ENCODE data around the gene DYNLT4.
"Not testable (repeated sequence)": the region's sequence is repeated elsewhere in the genome, so short reads cannot be mapped to it uniquely, and the experiment has no call there.

The DYNLT4 gene

DNA sequence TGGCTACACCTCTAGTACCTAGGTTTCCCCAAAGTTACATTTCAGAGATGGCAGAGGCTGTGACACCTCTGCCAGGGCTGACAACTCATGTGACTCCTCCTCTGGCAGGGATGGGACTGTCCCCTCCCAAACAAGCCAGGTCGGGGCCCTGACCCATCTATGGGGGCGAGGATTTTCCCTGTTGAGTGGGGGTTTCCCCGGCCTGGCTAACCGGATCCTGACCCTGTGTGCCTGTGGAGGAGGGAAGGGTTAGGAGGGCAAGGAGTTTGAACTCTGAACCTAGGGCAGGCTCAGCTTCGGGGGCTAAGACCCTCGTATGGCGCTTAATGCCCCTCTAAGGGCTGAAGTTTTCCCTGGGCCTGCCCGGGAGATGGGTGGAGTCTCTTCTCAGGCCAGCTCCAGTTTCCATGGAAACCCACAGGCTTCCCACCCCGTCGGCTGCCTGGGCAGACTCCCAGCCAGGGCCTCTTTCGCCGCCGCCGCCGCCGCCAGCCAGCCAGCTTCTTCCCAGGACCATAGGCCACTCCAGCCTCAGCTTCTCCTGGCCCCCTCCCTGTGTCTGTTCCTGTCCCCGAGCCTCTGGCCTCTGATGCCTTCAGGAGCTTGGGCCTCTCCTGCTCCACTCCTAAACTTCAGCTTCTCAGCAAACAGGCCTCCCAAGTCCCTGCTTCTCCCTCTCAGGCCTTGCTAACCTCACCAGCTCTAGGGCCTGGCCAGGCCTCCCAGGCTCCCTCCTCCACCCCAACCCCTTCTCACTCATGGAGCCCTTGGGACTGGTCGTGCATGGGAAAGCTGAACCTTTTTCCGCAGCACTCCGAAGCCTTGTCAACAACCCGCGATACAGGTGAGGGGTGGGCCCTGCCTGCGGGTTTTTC lies 1.1 kb upstream of the DYNLT4 start, which contains the start of gene BTBD19:
Gene BTBD19 (plus strand): TSS at position 461 of the 875 bp plus-strand sequence. CDS start 298 bp downstream, at position 759.
- Mint-ChIP-seq H3K9me3 (ENCODE audit: low read depth) (no peaks in the 10 kb centered on the region), H3K4me3 (peak within 1 kb of the TSS; percentile 82), H3K27ac (peak within 1 kb of the TSS; percentile 98), H3K4me1 (ENCODE audit: low read depth) (peaks cover 77% of the 10 kb centered on the region), H3K36me3 (peaks cover 6% of the 10 kb centered on the region), H3K27me3 (no peaks in the 10 kb centered on the region)

DNA sequence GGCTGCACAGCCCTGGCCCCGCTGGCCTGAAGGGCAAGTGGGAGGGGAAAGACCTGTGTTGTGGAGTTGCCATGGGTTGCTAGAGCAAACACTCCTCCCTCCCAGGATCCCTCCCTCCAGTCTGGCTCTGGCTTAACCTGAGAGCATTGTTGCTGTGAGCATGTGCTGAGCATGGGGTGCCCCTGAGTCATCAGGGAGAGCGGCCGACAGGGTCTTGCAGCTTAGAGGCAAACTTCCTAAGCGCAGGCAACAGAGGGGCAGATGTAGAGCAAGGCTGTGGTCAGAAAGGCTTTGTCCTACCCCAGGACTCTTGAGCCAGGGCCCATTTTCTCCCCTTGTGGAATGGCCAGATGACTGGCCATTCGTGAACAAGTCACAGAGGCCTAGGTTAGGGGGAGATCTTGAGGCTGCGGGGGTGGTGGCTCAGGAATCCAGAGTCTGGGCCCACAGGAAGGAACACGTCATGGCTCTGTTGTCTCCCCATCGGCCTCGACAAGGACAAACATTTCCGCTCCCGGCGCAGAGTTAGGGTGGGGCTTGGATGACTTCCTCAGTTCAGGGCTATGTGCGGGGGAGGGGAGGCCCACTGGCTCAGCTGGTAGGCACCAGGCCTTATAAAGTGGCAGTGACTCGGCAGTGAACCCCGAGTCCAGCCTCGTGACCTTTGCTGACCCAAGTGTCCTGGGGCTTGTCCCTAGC lies 362 bp upstream of the DYNLT4 start:
- Mint-ChIP-seq H3K36me3 (peaks cover 9% of the 10 kb centered on the region), H3K9me3 (ENCODE audit: low read depth) (no peaks in the 10 kb centered on the region), H3K4me3 (peak overlapping the region; percentile 82), H3K27ac (peak overlapping the region; percentile 98), H3K27me3 (no peaks in the 10 kb centered on the region), H3K4me1 (ENCODE audit: low read depth) (peaks cover 83% of the 10 kb centered on the region)

DNA sequence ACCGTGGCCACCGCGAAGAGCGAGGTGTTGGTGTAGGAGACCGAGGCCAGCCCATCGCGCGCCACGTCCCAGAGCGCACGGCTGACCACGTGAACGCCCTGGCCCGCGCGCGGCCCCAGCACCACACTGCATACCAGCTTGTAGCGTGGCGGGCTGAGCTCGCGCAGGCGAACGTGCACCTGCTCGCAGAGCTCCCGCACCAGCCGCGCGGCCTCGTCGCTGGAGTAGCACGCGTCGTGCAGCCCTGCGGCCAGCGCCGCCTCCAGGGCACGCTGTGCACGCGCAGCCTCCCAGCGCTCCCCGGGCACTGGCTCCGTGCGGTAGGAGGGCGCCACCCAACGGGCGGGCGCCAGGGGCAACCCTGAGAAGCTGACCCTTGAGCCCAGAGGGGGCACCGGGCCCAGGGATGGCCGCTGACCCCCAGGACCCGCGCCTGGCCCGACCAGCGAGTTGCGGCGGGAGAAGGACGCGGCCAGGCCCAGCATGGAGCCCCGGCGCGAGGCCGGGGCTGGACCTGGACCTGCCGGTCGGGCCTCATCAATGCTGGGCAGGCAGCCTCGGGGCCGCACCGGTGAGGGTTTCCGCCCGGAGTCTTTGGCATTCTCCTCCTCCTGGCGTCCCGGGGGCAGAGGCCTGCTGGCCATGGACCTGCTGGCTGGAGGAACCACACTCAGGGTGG lies 987 bp downstream of the DYNLT4 start:
- Mint-ChIP-seq H3K9me3 (ENCODE audit: low read depth) (no peaks in the 10 kb centered on the region), H3K4me1 (ENCODE audit: low read depth) (peaks cover 79% of the 10 kb centered on the region), H3K4me3 (peak overlapping the region; percentile 82), H3K27ac (peak overlapping the region; percentile 98), H3K36me3 (peaks cover 15% of the 10 kb centered on the region), H3K27me3 (no peaks in the 10 kb centered on the region)

DNA sequence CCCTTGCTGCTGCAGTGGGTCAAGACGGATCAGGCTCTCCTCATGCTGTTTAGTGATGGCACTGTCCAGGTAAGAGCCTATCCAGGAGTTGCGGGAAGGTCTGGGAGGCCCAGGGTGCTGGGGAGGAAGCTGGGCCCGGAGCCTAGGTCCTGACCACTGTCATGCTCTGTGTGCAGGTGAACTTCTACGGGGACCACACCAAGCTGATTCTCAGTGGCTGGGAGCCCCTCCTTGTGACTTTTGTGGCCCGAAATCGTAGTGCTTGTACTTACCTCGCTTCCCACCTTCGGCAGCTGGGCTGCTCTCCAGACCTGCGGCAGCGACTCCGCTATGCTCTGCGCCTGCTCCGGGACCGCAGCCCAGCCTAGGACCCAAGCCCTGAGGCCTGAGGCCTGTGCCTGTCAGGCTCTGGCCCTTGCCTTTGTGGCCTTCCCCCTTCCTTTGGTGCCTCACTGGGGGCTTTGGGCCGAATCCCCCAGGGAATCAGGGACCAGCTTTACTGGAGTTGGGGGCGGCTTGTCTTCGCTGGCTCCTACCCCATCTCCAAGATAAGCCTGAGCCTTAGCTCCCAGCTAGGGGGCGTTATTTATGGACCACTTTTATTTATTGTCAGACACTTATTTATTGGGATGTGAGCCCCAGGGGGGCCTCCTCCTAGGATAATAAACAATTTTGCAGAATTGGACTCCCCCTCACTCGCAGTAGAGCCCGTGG lies 1.7 kb downstream of the DYNLT4 start:
- Mint-ChIP-seq H3K27me3 (no peaks in the 10 kb centered on the region), H3K36me3 (peaks cover 17% of the 10 kb centered on the region), H3K4me1 (ENCODE audit: low read depth) (peaks cover 72% of the 10 kb centered on the region), H3K9me3 (ENCODE audit: low read depth) (no peaks in the 10 kb centered on the region), H3K27ac (peak overlapping the region; percentile 90), H3K4me3 (peak overlapping the region; percentile 97)

DNA sequence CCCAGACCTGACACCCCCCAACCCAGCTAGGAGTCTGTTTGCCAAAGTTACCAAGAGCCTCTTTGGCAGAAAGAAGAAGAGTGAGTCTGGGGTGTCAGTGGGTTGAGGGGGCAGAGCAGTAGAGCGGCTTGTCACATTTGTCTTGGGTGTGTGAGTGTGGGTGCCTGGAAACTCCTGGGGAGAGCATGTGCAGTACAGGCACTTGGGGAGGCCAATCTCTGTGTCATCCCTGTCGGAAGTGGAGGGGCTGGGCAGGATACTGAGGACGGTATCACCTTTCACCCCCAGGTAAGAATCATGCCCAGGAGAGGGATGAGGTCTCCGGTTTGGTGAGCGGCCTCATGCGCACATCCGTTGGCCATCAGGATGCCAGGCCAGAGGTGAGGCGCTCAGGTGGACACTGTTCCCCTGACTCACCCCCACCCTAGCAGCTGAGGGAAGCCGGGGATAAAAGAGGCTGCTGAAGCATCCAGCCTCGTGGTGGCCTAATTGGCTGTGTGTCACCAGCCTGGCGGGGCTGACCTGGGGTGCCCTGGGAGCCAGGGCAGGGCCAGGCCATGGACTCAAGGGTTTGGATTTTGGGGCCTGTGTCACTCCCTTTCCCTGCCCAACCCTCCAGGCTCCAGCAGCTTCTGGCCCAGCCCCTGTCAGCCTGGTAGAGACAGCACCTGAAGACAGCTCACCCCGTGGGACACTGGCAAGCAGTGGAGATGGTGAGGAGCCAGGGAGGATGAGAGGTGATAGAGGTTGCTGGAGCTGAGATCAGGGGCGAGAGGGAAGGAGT lies 3.6 kb downstream of the DYNLT4 start:
- H3K36me3 Mint-ChIP-seq: peaks cover 14% of the 10 kb centered on the region
- no peaks in the 10 kb centered on the region for H3K9me3 Mint-ChIP-seq (ENCODE audit: low read depth)
- peak overlapping the region; percentile 90 for H3K27ac Mint-ChIP-seq
- H3K4me3 Mint-ChIP-seq: peak overlapping the region; percentile 97
- H3K27me3 Mint-ChIP-seq: no peaks in the 10 kb centered on the region
- H3K4me1 Mint-ChIP-seq (ENCODE audit: low read depth): peaks cover 58% of the 10 kb centered on the region

DNA sequence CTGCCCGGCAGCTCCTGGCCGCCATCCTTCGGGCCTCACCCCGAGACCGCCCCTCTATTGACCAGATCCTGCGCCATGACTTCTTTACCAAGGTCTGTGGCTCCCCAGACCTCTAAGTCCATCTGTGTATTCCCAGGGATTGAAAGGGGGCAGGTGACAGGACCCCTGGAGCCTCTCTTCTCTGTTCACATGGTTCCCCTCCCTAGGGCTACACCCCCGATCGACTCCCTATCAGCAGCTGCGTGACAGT lies 4.2 kb downstream of the DYNLT4 start:
- H3K27ac Mint-ChIP-seq: peak overlapping the region; percentile 81
- no peaks in the 10 kb centered on the region for H3K9me3 Mint-ChIP-seq (ENCODE audit: low read depth)
- peaks cover 14% of the 10 kb centered on the region for H3K36me3 Mint-ChIP-seq
- peaks cover 54% of the 10 kb centered on the region for H3K4me1 Mint-ChIP-seq (ENCODE audit: low read depth)
- no peaks in the 10 kb centered on the region for H3K27me3 Mint-ChIP-seq
- H3K4me3 Mint-ChIP-seq: peak overlapping the region; percentile 97

DNA sequence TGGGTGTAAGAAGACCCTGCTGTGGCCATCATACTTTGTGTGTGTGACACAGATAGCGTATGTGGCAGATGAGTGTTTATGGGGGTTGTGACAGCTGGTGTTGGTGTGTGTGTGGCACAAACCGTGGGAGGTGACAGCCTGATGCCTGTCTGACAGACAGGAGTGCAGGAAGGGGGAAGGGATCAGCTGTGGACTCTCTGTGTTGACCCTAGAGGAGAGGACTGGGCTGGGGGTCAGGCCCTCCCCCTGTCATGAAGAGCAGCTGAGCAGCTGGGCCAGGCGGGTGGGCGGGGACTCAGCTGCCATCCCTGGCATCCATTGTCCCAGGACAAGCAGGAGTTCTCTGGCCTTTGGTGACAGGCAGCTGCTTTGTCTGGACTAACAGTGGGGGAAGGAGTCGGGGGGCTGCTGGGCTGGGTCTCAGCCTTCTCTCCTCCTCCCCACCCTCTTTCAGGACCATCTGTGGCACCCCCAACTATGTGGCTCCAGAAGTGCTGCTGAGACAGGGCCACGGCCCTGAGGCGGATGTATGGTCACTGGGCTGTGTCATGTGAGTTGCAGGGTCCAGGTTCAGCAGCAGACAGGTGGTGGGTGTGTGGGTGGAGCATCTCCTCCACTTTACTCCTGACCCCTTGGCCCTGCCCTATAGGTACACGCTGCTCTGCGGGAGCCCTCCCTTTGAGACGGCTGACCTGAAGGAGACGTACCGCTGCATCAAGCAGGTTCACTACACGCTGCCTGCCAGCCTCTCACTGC lies 4.7 kb downstream of the DYNLT4 start:
- H3K36me3 Mint-ChIP-seq: peaks cover 14% of the 10 kb centered on the region
- H3K4me1 Mint-ChIP-seq (ENCODE audit: low read depth): peaks cover 49% of the 10 kb centered on the region

DNA sequence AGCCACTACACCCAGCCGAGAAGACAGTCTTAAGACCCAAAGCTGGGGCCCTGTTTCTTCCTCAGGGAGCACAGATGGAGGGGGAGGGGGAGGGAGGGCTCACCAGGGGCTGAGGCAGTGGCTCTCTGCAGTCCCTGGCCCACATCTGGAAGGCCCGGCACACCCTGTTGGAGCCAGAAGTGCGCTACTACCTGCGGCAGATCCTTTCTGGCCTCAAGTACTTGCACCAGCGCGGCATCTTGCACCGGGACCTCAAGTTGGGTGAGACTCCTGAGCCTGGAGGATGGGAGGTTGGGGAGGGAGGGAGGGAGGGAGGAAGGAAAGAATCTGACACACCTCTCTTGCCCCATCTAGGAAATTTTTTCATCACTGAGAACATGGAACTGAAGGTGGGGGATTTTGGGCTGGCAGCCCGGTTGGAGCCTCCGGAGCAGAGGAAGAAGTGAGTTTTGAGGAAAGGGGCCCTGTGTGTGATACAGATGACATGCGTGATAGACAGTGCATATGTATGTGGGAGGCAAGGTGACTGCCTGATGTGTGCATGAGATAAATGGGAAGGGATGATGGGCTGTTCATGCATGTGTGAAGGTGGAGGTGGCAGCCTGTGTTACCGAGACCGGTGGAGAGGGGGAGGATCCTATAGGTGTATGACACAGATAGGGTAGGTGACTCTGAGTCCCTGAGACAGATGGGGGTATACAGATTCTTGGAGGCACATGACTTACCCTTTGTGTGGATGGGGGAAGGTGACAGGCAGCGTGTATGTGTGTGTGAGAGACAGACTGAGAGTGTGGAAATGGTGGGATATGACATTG lies 5.5 kb downstream of the DYNLT4 start:
- Mint-ChIP-seq H3K27ac (peak overlapping the region; percentile 88), H3K4me1 (ENCODE audit: low read depth) (peaks cover 41% of the 10 kb centered on the region), H3K36me3 (peaks cover 14% of the 10 kb centered on the region), H3K4me3 (peak overlapping the region; percentile 97), H3K27me3 (no peaks in the 10 kb centered on the region), H3K9me3 (ENCODE audit: low read depth) (no peaks in the 10 kb centered on the region)

More for the DNA sequence above, 4.7 kb downstream of the DYNLT4 start:
- H3K27me3 Mint-ChIP-seq: no peaks in the 10 kb centered on the region
- H3K9me3 Mint-ChIP-seq (ENCODE audit: low read depth): no peaks in the 10 kb centered on the region
- H3K27ac Mint-ChIP-seq: peak overlapping the region; percentile 88
- peak overlapping the region; percentile 97 for H3K4me3 Mint-ChIP-seq

DNA sequence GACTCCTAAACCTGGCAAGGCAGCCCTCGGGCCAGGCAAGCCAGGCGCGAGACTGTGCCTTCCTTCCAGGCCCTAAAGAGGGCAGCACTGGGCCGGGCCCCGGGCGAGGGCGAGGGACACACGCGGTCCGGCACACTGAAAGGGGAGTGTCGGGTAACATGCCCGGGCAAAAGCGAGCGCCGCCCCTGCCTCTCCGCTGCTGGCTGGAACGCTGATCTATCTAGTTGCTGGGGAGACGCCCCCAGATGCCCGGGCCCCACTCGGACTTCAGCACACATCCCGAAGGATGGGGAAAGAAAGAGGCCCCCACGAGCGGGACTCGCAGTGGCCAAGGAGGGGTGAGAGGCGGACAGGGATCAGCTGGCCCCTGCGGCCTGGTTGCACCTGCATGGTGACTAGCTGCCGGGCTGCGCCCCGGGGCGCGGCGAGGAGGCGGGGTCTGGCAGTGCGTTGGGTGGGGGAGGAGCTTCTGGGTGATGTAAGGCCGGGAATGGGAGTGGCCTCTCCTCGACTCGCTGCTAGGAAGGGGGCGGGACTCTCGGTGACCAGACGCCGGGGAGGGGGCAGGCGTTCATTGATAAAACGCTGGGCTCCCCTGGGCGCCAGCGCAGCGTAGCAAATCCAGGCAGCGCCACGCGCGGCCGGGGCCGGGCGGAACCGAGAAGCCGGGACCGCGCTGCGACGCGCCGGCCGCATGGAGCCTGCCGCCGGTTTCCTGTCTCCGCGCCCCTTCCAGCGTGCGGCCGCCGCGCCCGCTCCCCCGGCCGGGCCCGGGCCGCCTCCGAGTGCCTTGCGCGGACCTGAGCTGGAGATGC lies 7.2 kb downstream of the DYNLT4 start, which contains the start of gene PLK3:
Gene PLK3 (plus strand): TSS at position 608 of the 815 bp plus-strand sequence. CDS start 87 bp downstream, at position 695.
- H3K27me3 Mint-ChIP-seq: no peaks in the 10 kb centered on the region
- peaks cover 12% of the 10 kb centered on the region for H3K36me3 Mint-ChIP-seq
- peak within 1 kb of the TSS; percentile 99 for H3K27ac Mint-ChIP-seq
- no peaks in the 10 kb centered on the region for H3K9me3 Mint-ChIP-seq (ENCODE audit: low read depth)
- H3K4me3 Mint-ChIP-seq: peak within 1 kb of the TSS; percentile 97
- peaks cover 29% of the 10 kb centered on the region for H3K4me1 Mint-ChIP-seq (ENCODE audit: low read depth)

DNA sequence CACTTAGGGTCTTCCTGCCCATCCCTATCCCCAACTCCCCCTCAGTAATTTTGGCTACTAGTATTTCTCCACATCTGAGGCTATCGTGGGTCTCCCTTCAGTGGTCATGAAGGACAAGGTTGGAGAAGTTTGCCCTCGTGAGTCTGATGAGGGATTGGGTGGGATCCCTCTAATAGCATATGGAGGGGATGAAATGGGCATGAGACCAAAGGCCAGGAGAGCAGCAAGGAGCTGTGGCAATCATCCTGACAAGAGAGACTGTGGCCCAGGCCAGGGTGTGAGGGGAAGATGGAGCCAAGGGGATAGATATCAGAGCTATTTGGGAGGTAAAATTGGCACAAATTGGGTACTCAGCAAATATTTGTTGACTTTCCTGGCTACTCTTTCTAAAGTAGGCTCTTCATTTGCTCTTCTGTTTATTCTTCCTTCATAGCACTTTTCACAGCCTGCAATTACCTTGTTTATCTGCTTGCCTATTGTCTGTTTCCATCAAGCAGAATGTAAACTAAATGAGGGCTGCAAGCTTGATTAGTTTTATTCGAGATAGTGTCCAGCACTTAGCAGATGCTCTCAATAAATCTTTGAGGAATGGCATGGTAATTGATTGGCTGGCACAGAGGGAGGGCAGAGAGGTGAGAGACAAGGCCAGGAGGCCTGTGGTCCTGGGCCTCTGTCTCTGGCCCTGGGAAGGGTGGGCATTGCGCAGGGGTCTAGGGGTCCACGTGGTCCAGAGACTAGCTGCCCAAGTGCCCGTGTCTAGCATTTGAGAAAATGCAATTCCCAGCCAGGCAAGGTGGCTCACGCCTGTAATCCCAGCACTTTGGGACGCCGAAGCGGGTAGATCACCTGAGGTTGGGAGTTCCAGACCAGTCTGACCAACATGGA lies 8.4 kb downstream of the DYNLT4 start:
- Mint-ChIP-seq H3K4me3 (peak overlapping the region; percentile 94), H3K27ac (peak overlapping the region; percentile 99), H3K36me3 (peaks cover 12% of the 10 kb centered on the region), H3K4me1 (ENCODE audit: low read depth) (peaks cover 23% of the 10 kb centered on the region), H3K9me3 (ENCODE audit: low read depth) (no peaks in the 10 kb centered on the region), H3K27me3 (no peaks in the 10 kb centered on the region)

DNA sequence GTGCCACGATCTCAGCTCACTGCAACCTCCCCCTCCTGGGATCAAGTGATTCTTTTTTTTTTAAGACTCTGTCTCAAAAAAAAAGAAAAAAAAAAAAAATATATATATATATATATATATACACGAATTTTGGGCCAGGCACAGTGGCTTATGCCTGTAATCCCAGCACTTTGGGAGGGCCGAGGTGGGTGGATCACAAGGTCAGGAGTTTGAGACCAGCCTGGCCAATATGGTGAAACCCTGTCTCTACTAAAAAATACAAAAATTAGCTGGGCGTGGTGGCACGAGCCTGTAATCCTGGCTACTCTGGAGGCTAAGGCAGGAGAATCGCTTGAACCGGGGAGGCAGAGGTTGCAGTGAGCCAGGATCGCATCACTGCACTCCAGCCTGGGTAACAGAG lies 9.3 kb downstream of the DYNLT4 start:
- H3K9me3 Mint-ChIP-seq (ENCODE audit: low read depth); H3K27ac Mint-ChIP-seq; H3K4me3 Mint-ChIP-seq; H3K27me3 Mint-ChIP-seq; H3K36me3 Mint-ChIP-seq: not testable (repeated sequence)
- peaks cover 16% of the 10 kb centered on the region for H3K4me1 Mint-ChIP-seq (ENCODE audit: low read depth)
